SIG-M5 (cell line): ENCODE results near the gene RBM45.
A peak's percentile ranks its signal among the peaks of the same experiment; 100 is the strongest.
"Not testable (repeated sequence)": the region's sequence is repeated elsewhere in the genome, so short reads cannot be mapped to it uniquely, and the experiment has no call there.

Experiments used
- DNase-seq: peaks from one replicate; lab custom pipeline; 2025; lab: John Stamatoyannopoulos, UW

The RBM45 gene, protein sequence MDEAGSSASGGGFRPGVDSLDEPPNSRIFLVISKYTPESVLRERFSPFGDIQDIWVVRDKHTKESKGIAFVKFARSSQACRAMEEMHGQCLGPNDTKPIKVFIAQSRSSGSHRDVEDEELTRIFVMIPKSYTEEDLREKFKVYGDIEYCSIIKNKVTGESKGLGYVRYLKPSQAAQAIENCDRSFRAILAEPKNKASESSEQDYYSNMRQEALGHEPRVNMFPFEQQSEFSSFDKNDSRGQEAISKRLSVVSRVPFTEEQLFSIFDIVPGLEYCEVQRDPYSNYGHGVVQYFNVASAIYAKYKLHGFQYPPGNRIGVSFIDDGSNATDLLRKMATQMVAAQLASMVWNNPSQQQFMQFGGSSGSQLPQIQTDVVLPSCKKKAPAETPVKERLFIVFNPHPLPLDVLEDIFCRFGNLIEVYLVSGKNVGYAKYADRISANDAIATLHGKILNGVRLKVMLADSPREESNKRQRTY

GRCh38 chr2:178112202-178113152 lies at the start of gene RBM45:
Gene RBM45, plus strand, starts transcription at chr2:178112437. Its CDS starts 110 bp downstream, at chr2:178112547.
- peak; percentile 51 for DNase-seq

DNA sequence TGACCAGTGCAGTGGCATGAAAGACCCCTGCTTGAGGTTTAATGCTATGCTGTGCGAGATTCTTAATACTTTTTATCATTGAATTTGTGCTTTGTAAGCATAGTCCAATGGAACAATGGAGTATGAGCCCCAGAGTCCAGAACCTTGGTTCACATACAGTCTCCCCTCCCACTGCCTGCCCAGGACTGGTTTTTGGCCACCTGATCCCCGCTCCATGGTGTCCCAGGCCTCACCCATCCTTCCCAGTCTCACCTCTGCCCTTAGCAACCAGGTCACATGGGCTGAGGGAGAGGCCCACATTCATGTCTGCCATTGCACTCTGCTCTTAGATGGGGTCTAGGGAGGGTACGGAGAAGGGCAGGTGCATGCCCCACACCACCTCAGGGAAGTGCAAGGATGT lies 45.9 kb upstream of the RBM45 start:
- no peak for DNase-seq

DNA sequence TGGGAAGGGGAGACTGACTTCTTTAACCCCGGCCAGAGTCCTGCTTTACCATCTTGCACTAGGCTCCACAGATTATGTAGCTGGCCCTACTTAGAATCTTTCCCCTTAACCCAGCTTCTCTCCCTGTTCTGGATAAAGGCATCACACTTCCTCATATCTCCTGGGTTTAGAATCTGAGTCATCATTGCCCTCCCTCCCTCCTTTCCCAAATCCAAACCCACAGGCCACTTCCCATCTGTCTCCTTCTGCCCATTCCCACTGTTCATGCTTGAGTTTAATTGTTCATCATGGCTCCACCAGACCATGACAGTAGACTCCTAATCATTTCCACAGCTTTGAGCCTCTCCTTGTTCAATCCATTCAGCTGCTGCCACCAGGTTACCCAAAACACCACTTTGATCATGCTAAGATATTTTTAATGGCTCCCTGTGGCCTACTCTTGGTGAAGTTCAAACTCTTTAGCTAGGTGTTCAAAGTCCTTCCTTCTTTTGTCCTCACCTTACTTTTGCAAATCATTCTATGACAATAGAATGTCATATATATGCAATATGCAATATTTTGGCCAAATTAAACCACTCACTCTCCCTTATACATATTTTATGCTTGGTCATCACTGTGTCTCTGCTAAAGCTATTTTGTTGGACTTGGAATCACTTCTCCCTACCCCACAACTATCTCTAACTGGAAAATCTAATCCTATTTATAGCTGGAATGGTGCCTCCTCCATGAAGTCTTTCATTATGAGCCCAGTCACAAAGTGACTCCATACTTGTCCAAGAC lies 45.2 kb upstream of the RBM45 start:
- DNase-seq = no peak

DNA sequence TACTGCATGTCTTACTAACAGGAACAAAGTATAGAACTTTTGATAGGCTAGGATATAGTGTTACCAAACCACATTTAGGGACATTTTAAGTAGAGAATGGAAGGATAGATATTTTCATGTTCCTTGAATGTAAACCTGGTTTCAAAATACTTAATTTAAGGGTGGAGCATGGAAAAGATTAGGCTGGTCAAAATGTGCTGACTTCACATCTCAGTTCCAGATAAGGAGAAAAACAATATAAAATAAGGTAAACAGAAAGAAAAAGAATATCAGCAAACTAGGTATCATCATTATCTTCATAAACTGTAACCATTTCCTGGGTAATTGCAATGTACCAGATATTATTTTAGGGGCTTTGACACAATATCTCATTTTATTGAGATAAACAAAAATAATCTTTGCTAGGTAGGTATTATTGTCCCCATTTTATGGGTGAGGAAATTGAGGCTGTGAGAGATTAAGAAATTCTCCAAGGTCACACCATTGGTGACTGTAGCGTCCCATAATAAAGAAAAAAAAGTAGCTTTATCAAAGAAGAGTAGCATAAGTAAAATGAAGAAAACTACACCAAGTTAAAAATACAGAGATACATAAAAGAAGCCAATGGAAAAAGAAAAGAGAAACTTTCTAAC lies 43.3 kb upstream of the RBM45 start:
- no peak for DNase-seq

DNA sequence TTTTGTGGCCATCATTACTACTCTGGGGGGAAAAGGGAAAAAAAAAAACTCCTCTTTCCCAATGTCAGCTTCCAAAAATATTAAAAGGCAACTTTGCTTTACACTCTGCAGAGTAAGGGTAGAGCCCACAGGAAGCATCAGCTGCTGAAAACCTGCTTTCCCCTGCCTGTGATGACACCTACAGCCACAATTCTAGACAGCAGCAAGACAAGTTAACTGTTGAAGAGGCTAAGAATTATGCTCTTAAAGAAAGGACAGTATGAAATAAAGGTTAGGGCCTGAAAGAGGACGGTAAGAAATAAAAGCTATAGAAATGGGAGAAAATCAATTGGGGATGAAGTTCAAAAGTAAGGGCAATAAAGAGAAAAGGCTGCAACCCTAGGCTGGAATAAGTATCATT lies 42.7 kb upstream of the RBM45 start:
- DNase-seq = no peak

- no peak for DNase-seq
Measured at GRCh38 chr2:178070824-178071223, 41.4 kb upstream of the RBM45 start.

DNA sequence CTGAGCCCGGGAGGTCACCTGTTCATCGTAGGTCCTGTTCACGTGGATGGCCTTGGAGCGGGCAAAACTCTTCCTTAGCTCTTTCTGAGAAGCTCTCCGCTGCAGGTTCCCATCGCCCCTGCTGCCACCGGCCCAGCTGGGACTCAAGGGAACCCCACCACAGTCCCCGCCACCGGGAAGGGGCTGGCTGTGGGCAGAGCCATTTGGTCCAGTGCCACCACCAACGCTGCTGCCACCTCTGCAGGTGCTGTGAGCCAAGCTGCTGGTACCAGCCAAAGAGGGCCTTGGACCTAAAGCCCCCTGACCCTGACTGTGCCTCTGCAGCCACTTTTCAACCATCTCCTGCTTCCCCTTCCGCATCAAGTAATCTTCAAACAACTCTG lies 40.2 kb upstream of the RBM45 start:
- DNase-seq = no peak

DNA sequence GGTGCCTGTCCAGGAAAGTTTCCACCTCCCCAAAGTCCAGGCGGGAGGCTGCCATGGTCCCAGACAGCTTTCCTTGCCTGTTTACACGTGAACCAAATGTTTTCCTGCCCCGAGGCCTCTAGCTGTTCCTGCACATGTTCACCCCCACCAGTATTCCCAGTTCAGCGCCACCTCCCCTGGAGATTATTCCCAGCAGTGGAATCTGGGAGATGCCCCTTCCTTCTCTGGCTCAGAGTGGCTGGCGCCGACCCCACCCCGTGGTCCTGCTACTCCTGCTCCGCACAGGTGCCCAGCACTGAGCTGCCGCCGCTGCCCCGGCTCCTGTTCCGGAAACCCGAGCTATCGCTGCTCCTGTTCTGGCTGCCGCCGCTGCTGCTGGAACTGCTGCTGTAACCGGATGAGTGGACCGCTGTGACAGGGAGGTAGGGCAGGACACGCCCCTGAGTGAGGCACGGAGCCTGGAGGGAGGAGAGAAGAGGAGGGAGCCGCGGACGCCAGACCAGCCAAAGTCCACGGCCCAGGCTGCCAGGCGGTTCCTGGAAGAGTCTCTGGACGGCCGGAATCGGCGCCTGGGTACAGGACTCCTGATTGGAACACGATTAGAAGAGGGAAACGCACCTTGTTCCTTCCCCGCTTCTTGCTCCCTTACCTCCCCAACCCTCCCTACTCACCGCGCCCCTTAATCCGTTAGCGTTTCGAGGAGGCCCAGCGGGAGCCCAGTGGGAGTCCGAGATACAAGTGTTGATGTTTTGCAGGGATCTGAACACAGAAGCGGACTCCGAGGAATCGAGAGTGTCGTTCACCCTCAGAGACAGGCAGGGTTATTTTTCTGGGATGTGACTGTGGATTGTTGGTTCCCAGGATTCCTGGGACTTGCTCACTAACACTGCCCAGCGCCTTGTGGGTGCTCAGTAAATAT lies 39.6 kb upstream of the RBM45 start, which contains the start of gene PDE11A:
Gene PDE11A (minus strand): TSS at position 395 of the 919 bp plus-strand sequence. CDS start 340 bp downstream, at position 55.
- no peak for DNase-seq

GRCh38 chr2:178074123-178075005 lies 37.9 kb upstream of the RBM45 start:
- DNase-seq = no peak

DNA sequence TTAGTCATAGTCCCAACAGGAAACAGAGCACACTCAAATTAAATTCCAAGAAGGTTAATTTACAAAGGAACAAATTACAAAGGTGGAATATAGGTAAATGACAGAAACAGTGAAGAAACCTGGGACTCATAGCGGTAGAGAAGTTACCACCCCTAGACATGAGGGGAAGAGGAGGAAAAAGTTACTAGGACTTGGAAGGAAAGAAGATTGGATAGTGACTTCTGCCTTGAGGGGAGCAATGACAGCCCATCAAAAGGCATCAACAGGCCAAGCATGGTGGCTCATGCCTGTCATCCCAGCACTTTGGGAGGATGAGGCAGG lies 37.3 kb upstream of the RBM45 start:
- DNase-seq = no peak

DNA sequence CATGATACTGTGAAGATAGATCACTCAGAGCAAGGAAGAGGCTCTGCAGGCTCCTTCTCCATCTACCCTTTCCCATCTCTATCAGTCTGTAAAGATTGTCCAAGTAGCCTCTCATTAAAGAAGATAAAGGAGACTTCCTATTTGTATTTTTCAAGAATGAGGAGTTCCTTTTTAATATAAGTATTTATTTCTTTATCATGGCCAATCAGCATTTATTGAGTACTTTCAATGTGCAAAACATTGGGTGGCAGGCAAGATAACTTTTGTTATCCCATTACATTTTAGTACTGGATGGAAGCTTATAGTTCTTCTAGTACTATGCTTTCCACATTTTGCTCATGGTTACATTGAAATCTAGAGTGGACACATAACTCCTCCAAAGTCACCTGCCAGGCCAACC lies 36.1 kb upstream of the RBM45 start:
- DNase-seq = no peak

- not testable (repeated sequence) for DNase-seq
Measured at GRCh38 chr2:178079279-178079678, 33.0 kb upstream of the RBM45 start.

DNA sequence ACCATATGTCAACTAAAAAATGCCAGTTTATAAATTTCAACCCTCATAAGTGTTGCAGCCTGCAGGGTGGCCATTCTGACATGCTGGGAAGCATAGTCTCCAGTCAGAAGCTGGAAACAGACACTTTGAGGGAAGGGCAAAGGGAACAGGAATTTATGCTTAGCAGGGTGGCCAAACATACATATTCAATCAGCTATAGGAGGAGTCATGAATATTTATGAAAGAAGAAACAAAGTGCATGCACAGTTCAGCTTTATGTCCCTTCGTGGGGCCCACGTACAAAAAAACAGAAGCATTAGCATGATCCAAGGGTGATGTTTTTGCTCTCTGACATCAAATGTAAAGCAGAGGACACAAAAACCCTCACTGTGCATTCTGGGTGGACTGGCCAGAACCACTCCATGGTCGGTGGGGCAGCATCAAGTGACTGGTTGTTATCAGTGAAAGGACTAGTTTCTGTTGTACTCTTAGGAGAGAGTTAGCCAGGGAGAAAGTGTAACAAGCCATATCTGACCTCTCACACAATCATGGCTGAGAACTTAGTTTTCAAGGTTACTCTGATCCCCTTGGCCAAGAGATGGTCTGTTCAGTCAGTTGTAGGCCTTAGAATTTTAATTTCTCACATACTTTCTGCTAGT lies 29.7 kb upstream of the RBM45 start:
- no peak for DNase-seq

DNA sequence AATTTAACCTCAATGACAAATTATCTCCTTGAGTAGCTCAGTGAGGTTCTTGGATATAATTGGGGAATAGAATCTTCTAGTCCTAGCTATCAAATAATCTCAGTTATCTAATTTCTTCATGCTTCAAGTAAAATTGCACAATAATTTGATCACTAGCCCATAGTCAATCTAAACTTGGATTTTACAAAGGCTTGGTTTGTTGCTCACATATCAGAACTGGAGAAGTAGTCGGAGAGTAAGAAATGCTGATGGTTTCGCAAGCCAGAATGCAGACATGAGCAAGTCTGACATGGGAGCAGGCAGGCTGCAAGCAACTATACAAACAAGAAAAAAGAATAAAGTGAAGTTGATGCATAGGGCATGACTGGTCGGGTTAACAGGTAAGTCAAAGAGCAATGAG lies 28.0 kb upstream of the RBM45 start:
- no peak for DNase-seq

GRCh38 chr2:178088774-178089270 lies 23.4 kb upstream of the RBM45 start:
- no peak for DNase-seq

GRCh38 chr2:178093471-178093870 lies 18.8 kb upstream of the RBM45 start:
- DNase-seq = no peak

GRCh38 chr2:178101321-178102079 lies 10.7 kb upstream of the RBM45 start:
- no peak for DNase-seq

- DNase-seq = no peak
Measured at GRCh38 chr2:178105566-178105965, 6.7 kb upstream of the RBM45 start.
